HepG2 (cell line): ENCODE measurements around the gene SLC13A3. TPM values are rescaled to one million over a fixed set of nuclear protein-coding genes. Genes with fewer than 3 reads are reported as not detected.

Experiments used
- ARID5B ChIP-seq: IDR thresholded peaks from 2 replicates; pipeline ENCODE4 v1.4.0; 2020; ENCODE audit warnings: mild to moderate bottlenecking, missing genetic modification reagents
- ELF3 ChIP-seq: IDR thresholded peaks from 2 replicates; pipeline ENCODE4 v1.6.1; 2016; ENCODE audit warnings: missing genetic modification reagents, missing compliant biosample characterization
- ETV6 ChIP-seq: sonication (generic); formaldehyde crosslinking; conservative IDR thresholded peaks from 2 replicates; pipeline ENCODE4 v1.4.0; 2020; ENCODE audit warnings: missing genetic modification reagents
- HDAC1 ChIP-seq: sonication (generic); formaldehyde crosslinking; IDR thresholded peaks from 2 replicates; pipeline ENCODE4 v1.5.1; 2020; ENCODE audit warnings: mild to moderate bottlenecking, missing genetic modification reagents
- HMG20B ChIP-seq: conservative IDR thresholded peaks from 2 replicates; pipeline ENCODE4 v1.6.1; 2016; ENCODE audit warnings: missing genetic modification reagents, missing compliant biosample characterization
- HOXA7 ChIP-seq: sonication (generic); formaldehyde crosslinking; IDR thresholded peaks from 2 replicates; pipeline ENCODE4 v1.8.1; 2022; ENCODE audit warnings: mild to moderate bottlenecking, missing genetic modification reagents, moderate library complexity
- IKZF4 ChIP-seq: sonication (generic); formaldehyde crosslinking; IDR thresholded peaks from 2 replicates; pipeline ENCODE4 v1.5.1; 2020; ENCODE audit warnings: borderline replicate concordance, mild to moderate bottlenecking, low read depth, missing genetic modification reagents; ENCODE audit errors: not compliant biosample characterization
- POLR2A ChIP-seq, 2 experiments: IDR thresholded peaks; 2 replicates each; pipeline ENCODE4 v1.6.1; 2011; ENCODE audit warnings: low read depth in 2 of 2, low read length in 2 of 2, mild to moderate bottlenecking in 1 of 2, moderate library complexity in 1 of 2; ENCODE audit not compliant: insufficient read depth in 1 of 2
- RBAK ChIP-seq: sonication (generic); formaldehyde crosslinking; IDR thresholded peaks from 2 replicates; pipeline ENCODE4 v1.5.1; 2020; ENCODE audit warnings: mild to moderate bottlenecking, missing genetic modification reagents
- SP140L ChIP-seq: sonication (generic); formaldehyde crosslinking; IDR thresholded peaks from 2 replicates; pipeline ENCODE4 v1.4.0; 2020; ENCODE audit warnings: missing genetic modification reagents, borderline replicate concordance
- ZIK1 ChIP-seq: sonication (generic); formaldehyde crosslinking; IDR thresholded peaks from 2 replicates; pipeline ENCODE4 v1.5.0; 2020; ENCODE audit warnings: mild to moderate bottlenecking, low read depth, missing genetic modification reagents, borderline replicate concordance
- ZNF138 ChIP-seq: sonication (generic); formaldehyde crosslinking; IDR thresholded peaks from 2 replicates; pipeline ENCODE4 v1.5.0; 2020; ENCODE audit warnings: mild to moderate bottlenecking, low read depth, missing genetic modification reagents
- ZNF253 ChIP-seq: sonication (generic); formaldehyde crosslinking; IDR thresholded peaks from 2 replicates; pipeline ENCODE4 v1.8.0; 2022; ENCODE audit warnings: mild to moderate bottlenecking, missing genetic modification reagents, borderline replicate concordance
- ZNF432 ChIP-seq: sonication (generic); formaldehyde crosslinking; IDR thresholded peaks from 2 replicates; pipeline ENCODE4 v1.5.0; 2020; ENCODE audit warnings: missing genetic modification reagents, mild to moderate bottlenecking, borderline replicate concordance
- ZNF557 ChIP-seq: sonication (generic); formaldehyde crosslinking; IDR thresholded peaks from 2 replicates; pipeline ENCODE4 v1.4.0; 2020; ENCODE audit warnings: missing genetic modification reagents
- ZNF704 ChIP-seq: sonication (generic); formaldehyde crosslinking; IDR thresholded peaks from 2 replicates; pipeline ENCODE4 v1.8.1; 2023; ENCODE audit warnings: mild to moderate bottlenecking, inconsistent platforms, moderate library complexity, missing genetic modification reagents, borderline replicate concordance
- ZNF776 ChIP-seq: sonication (generic); formaldehyde crosslinking; IDR thresholded peaks from 2 replicates; pipeline ENCODE4 v1.4.0; 2020; ENCODE audit warnings: mild to moderate bottlenecking, missing genetic modification reagents
- polyA plus RNA-seq, 8 experiments: library from polyadenylated mRNA; depleted of rRNA in 3 of 8; stranded (reverse) in 7 of 8; unstranded in 1 of 8; fragments of >200 nt; fragmentation: Illumina TruSeq in 4 of 8; extraction: Trizol in 4 of 8; gene quantifications; 2 replicates each; pipeline versions ENCODE4 v1.2.1 to v1.2.3, GENCODE V29; 2011 to 2016; ENCODE audit warnings: low read depth in 4 of 8, missing spikeins in 1 of 8, mixed read lengths in 1 of 8; ENCODE audit not compliant: insufficient read depth in 1 of 8
- total RNA-seq, 5 experiments: library from RNA; depleted of rRNA; stranded (reverse); fragments of >200 nt; fragmentation: Illumina TruSeq; extraction: Trizol; gene quantifications; 2 replicates each; pipeline ENCODE4 v1.2.3, GENCODE V29; 2016; ENCODE audit warnings: low read depth in 1 of 5
- TF ChIP-seq, protein P1 (sequence below): sonication (generic); formaldehyde crosslinking; IDR thresholded peaks from 2 replicates; pipeline ENCODE4 v1.5.1; 2020; ENCODE audit warnings: mild to moderate bottlenecking, moderate library complexity, missing genetic modification reagents
- TF ChIP-seq, protein P2 (sequence below): IDR thresholded peaks from 2 replicates; pipeline ENCODE4 v1.6.1; 2016; ENCODE audit warnings: low read depth, control low read depth

SLC13A3 gene
- total and polyA plus RNA-seq, 2 of the 13 experiments (the other 11 are each of a cell fraction or from before 2014, with no cell fraction given): 66.5 to 76.0 TPM

GRCh38 chr20:46670585-46671584 is 19.6 kb upstream of the SLC13A3 start (continued):
- TF ChIP-seq ZNF704 (CRISPR knock-in tag) (no peak), ZIK1 (CRISPR knock-in tag) (no peak), POLR2A (IDR thresholded peaks at IDR 0.05; ENCODE audit: insufficient read depth in 1 of 2, low read depth in 2 of 2, low read length in 2 of 2) (peak in 1 of 2 experiments; percentile 46; a peak in 1 of 4 replicates), ELF3 (CRISPR knock-in tag) (peak; percentile 98), ETV6 (CRISPR knock-in tag) (peak; percentile 58), IKZF4 (CRISPR knock-in tag) (peak; percentile 47), ZNF557 (CRISPR knock-in tag) (peak; percentile 69; the same call in 1 of the 2 replicates), ZNF776 (no peak), RBAK (peak; percentile 39; the same call in 1 of the 2 replicates), HMG20B (CRISPR knock-in tag) (peak; percentile 93), ARID5B (CRISPR knock-in tag) (peak; percentile 100), HOXA7 (CRISPR knock-in tag) (no peak), ZNF253 (CRISPR knock-in tag) (no peak; the same call in 1 of the 2 replicates), ZNF432 (no peak), ZNF138 (CRISPR knock-in tag) (no peak), SP140L (no peak), HDAC1 (peak; percentile 90)
- TF ChIP-seq, protein P1, sequence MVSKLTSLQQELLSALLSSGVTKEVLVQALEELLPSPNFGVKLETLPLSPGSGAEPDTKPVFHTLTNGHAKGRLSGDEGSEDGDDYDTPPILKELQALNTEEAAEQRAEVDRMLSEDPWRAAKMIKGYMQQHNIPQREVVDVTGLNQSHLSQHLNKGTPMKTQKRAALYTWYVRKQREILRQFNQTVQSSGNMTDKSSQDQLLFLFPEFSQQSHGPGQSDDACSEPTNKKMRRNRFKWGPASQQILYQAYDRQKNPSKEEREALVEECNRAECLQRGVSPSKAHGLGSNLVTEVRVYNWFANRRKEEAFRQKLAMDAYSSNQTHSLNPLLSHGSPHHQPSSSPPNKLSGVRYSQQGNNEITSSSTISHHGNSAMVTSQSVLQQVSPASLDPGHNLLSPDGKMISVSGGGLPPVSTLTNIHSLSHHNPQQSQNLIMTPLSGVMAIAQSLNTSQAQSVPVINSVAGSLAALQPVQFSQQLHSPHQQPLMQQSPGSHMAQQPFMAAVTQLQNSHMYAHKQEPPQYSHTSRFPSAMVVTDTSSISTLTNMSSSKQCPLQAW (CRISPR knock-in tag): peak; percentile 67; the same call in 1 of the 2 replicates
- TF ChIP-seq, protein P2, sequence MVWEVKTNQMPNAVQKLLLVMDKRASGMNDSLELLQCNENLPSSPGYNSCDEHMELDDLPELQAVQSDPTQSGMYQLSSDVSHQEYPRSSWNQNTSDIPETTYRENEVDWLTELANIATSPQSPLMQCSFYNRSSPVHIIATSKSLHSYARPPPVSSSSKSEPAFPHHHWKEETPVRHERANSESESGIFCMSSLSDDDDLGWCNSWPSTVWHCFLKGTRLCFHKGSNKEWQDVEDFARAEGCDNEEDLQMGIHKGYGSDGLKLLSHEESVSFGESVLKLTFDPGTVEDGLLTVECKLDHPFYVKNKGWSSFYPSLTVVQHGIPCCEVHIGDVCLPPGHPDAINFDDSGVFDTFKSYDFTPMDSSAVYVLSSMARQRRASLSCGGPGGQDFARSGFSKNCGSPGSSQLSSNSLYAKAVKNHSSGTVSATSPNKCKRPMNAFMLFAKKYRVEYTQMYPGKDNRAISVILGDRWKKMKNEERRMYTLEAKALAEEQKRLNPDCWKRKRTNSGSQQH (CRISPR knock-in tag): no peak
